ENCODE measurements around the gene SEMA4D.

- TF ChIP-seq CTCF (IDR thresholded peaks at IDR 0.05; ENCODE audit: low read length), result no peak
- no peak for TF ChIP-seq EZH2 (IDR thresholded peaks at IDR 0.05; ENCODE audit: borderline replicate concordance, low read length)
These were observed 64.1 kb downstream of the SEMA4D start for GRCh38 chr9:89433826-89434225.

Measured in OCI-LY1 (cell line).